Measurements from ENCODE around the gene PLAAT4.

DNA sequence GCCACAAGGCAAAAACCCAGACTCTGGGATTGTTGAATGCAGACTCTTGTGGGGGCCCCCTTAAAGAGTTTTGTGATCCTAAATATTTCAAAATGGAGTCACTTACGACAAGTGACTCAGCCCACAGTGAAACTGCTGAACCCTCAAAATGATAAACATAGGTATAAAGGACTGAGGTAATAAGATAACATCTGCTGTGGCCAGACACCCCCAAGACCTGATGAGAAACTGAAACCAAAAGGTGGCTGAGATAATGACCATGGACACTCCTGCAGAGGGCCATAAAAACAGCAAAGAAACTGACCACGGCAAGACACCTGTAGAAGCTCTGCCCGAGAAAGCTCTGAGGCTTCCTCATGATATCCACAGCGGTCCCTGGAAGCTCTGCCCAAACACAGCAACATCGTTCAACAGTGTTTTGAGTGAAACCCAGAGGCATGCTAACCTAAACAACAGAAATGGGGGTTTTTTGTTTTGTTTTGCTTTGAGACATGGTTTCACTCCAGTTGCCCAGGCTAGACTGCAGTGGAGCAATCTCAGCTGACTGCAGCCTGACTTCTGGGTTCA lies 1.6 kb upstream of the PLAAT4 start:
- TF ChIP-seq, protein P1, sequence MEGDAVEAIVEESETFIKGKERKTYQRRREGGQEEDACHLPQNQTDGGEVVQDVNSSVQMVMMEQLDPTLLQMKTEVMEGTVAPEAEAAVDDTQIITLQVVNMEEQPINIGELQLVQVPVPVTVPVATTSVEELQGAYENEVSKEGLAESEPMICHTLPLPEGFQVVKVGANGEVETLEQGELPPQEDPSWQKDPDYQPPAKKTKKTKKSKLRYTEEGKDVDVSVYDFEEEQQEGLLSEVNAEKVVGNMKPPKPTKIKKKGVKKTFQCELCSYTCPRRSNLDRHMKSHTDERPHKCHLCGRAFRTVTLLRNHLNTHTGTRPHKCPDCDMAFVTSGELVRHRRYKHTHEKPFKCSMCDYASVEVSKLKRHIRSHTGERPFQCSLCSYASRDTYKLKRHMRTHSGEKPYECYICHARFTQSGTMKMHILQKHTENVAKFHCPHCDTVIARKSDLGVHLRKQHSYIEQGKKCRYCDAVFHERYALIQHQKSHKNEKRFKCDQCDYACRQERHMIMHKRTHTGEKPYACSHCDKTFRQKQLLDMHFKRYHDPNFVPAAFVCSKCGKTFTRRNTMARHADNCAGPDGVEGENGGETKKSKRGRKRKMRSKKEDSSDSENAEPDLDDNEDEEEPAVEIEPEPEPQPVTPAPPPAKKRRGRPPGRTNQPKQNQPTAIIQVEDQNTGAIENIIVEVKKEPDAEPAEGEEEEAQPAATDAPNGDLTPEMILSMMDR (IDR thresholded peaks at IDR 0.05): no peak
- TF ChIP-seq POLR2A (IDR thresholded peaks at IDR 0.05): no peak
